ENCODE data around the gene ATP1A1.

ATP1A1 gene

DNA sequence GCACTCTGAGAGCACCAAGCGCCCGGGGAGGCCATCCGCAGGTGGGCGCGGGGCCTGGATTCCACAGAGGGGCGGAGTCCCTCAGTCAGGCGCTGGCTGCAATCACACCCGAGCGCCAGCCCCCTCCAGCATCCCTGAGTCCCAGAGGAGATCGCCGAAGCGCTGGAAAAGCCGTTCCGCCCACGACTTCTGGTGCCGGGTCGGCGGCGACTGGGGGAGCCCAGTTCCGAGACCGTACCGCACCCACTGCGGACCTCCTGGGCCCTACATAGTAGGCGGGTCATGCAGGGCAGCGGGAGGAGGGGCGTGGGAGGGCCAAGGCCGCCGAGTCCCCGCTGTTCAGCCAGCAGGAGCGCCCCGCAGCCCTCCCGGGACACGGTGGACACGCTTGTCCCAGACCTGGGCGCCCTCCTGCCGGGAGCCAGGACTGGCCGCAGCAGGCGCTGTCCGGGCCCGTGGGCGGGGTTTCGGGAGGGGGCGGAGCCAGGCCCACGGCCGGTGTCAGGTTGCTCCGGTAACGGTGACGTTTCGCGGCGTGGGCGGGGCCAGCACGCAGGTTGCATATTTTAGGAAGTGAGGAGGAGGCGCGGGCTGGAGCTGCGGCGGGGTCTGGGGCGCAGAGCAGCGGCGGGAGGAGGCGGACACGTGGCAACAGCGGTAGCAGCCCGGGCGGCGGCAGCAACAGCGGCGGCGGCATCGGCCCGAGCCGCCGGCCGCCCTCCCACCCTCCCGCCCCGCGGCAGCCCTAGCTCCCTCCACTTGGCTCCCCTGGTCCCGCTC is at the start of gene ATP1A1:
TSS of gene ATP1A1 (plus strand) at position 594 of the 780 bp plus-strand sequence. CDS start 268 bp downstream, outside the sequence.
- peak; percentile 99 for DNase-seq

DNA sequence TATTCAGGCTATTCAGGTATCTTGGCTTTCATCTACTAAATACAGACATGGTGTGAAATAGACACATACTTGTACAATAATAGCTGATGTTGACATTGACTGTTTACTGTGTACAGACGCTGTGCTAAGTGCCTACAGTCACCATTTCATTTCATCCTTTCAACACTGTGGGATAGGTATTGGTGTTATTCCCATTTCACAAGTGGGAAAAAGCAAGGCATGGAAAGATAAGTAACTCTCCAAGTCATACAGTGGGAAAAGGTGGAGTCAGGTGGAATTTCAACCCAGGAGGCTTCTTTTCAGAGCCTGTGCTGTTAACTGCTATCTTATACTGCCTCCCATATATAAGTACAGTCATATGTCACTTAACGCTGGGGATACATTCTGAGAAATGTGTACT is 49.6 kb upstream of the ATP1A1 start:
- no peak for DNase-seq

DNA sequence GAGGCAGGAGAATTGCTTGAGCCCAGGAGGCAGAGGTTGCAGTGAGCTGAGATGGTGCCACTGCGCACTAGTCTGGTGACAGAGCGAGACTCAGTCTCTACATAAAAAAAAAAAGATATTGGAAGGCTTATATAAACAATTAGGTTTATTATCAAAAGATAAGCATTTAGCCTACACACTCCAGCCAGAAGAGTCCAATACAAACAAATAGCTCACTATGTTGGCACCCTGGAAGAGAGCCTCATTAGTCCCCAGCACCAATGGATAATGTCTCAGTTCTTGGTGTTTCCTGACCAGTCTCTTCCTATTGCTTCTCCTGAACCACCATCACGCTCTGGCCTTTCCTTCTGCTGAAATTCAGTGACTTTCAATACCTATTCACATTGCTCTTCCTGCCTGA is 48.6 kb upstream of the ATP1A1 start:
- no peak for DNase-seq

DNA sequence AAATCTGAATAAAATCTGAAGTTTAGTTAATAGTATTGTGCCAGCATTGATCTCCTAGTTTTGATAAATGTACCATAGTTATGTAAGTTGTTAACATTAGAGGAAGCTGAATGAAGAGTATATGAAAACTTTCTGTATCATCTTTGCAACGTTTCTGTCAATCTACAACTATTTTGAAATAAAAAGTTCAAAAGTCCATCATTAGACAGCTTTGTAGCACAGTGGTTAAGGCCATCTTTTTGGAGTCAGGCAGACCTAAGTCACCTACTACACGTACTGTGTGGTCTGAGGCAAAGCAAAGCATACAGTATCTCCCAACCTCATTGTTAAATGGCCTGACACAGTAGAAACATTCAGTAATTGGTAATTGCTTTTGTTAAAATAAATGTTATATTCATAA is 47.9 kb upstream of the ATP1A1 start:
- DNase-seq: no peak

DNA sequence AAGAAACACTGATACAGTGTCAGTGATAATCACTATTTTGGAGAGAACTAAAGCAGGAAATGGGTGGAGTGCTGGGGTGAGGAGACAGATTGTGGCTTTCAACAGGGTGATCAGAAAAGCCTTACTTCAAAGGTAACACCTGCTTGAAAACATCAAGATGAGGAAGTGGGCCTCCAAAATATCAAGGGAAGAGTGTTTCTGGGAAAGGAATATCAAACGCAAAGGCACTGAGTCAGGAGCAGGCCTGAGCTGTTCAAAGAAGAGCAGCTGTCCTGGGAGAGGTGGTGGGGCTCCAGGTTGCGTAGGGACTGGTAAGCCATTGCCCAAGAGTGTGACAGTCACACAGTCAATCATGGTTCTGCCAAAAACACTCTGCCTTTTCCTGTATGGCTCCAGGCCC is 47.1 kb upstream of the ATP1A1 start:
- peak; percentile 70 for DNase-seq

DNA sequence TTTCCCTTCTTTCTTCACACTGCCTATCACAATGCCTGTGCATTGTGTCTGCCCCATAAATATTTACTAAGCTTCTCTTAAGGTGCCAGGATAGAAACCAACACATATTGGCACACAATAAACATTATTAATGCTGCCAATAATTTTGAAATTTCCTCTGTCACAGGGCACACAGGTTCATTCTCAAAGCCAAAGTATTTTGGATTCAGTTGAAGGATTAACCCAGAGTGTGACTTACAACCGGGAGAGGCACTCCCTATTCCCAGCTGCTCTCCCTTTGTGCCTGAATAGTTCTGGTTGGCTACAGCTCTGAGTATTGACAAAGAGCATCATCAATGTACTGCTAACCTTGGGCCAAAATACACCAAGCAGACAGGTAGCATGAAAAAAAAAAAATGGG is 46.6 kb upstream of the ATP1A1 start:
- no peak for DNase-seq

DNA sequence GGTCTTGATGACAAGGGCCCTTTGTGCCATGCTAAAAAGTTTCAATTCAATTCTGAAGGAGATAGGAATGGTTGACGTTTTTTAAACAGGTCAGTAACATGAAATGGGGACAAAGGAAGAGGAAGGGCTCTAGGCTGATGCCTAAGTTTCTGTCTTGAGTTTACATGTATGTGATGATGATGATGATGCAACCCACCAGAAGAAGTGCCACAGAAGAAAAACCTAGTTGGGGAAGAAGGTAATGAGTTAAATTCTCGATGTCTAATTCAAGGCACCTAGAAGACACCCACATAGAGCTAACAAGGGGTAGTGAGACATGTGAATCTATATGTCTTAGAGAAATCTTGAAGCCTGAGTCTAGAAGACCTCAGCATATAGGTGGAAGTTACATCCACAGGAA is 44.4 kb upstream of the ATP1A1 start:
- no peak for DNase-seq

DNA sequence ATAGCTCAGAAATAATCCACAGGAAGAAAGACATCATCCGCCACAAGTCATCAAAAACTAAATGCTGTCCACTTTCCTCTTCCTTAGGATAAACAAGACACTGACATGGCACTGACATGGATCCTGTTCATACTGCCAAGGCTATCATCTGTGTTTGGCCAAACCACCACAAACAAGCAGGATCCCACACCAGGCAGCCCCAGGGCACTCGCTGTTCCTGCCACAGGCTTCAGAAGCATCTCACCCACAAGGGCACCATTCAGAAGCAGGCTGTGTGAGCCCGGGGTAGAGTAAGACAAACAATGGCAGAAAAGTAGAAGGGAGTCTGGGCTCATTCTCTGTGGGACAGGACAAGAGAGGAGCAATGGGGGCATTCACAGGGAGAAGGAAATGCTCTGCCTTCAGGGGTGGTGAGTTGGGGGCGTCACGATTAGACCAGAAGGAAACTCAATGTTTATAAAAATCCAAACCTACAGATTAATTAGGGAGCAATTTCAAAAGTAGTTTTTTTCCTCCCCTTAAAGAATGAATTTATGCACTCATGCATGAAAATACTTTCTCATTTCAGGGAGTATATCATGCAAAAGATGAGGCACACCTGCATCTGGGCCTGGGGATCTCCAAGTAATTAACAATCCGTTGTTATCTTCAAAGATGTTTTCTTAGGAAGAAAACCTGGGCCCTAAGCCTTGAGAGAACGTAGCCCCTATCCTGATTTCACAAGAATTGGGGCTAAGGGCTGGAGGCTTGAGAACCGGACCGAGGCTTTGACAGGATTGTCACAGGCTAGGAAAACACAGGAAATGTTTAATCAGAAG is 43.3 kb upstream of the ATP1A1 start:
- DNase-seq: no peak

DNA sequence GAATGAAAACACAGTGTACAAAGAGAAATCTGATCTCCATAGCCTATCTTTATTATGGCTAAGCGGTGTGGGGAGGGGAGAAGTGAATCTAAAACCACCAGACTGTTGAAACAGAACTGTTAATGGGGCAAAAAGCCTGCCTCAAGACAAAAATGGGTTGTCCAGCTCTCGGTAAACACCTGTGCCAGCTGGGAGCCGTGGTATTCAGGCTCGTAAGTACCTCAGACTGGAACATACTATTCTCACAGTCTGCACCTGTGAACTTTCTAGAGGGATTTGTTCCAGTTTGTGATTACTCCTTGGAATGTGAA is 42.7 kb upstream of the ATP1A1 start:
- DNase-seq: no peak

DNA sequence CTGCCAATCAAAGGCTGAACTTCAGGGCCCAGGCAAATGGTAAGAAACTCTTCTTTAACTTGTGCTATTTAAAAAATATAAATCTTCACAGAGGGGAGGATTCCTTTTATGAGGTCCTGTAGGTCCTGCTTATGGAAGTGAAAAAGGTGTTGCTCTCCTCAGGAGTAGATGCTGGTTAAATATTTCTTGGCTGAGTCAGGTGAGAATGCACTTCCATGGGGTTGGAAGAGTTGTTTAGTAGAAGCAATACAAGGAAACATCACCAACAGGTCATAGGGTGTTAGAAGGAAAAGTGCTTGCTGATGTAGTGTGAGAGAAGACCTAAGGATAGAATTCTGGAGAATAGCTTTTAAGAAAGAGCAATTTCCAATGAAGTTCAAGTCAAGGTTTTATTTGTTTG is 42.2 kb upstream of the ATP1A1 start:
- no peak for DNase-seq

DNA sequence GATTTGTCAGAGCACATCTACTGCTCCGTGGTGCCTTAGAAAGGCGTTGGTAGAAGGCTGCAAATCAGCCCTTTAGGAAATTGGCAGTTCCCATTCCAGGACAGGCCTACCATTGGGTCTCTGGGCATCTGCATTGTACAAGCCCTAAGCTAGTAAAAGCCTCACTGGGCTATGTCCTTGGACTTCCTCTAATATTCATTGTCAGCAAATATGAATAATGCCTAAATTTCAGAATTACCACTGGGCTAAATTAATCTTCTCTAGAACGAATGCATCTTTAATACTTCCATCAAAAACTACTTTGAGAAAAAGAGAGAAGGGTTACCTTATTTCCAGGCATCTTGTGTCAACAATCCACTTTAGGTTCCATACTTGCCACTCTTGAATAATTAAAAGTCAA is 41.5 kb upstream of the ATP1A1 start:
- DNase-seq: no peak

DNA sequence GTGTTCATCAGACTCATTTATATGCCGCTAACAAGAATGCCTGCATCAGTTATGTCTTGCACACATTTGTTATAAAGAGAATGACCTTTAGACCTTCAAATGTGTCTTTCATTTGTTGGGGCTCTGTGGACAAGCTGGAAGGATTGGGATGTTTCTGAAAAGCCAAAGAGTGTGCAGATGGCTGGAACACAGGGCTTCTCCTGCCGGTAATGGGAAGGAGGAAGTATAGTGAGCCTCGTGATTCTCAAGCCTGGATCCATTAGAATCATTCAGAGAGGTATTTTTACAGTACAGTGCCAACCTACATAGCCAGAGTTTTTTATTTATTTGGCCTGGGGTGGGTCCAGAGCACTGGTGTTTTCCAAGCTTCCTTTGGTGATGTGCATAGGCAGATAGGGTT is 40.6 kb upstream of the ATP1A1 start:
- DNase-seq: no peak

DNA sequence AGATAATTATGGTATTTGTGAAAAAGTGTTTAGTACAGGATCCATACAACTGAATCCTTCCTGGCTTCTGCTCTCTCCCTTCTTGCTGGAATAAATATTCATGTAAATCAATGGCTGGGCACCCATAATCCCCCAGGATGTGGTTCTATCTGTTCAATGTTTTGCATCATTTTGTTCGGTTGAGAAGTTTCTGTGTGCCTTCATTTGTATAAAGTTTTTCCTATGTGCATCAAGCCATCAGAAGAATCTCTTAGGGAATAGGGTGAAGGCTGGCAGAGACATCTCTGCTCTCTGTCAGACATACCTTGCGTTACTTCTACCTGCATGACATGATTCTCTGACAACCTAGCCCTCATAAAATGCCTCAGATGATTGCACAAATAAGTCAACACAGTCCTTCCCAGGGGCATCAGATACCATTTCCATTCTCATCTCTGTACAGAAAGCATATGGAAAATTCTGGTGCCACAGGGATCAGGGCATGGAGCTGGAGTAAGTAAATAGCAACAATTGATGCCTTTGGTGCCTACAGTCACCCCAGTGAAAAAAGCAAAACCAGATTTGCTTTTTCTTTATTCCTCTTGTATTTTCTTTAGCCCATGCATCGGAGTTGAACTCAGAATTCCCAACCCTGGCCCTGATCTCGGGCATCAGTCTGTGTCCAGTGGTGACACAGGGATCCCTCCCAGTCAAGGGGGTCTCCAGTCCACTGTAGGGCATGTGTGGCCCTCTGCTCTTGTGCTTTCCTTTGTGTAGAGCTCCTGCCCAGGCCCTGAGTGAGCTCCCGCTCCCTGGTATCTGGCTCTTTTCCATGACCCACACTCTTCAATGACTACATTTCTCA is 39.7 kb upstream of the ATP1A1 start:
- DNase-seq: no peak

DNA sequence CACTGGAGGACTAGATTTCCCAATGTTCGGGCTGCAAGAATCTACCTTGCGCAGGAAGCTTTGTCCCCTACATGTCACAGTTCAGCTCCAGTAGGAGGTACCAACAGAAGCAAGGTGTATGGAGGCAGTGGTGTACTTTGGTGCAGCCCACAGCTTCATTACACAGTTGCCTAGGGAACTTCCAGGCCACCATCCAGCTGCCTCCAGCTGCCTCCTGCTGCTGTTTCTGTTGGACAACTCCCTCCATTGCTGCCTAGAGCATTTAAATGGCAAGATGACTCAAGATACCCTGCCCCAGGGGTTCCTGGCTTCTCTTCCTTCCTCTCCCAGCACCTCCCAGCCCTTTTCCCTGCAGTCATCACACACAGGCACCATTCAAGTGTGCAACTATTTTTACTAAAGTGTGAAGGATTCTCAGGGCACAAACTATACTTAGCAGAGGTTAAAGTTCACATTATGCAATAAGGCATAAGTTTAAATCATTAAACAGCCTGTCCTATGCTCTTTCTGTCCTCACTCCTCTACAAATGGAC is 39.0 kb upstream of the ATP1A1 start:
- DNase-seq: no peak

DNA sequence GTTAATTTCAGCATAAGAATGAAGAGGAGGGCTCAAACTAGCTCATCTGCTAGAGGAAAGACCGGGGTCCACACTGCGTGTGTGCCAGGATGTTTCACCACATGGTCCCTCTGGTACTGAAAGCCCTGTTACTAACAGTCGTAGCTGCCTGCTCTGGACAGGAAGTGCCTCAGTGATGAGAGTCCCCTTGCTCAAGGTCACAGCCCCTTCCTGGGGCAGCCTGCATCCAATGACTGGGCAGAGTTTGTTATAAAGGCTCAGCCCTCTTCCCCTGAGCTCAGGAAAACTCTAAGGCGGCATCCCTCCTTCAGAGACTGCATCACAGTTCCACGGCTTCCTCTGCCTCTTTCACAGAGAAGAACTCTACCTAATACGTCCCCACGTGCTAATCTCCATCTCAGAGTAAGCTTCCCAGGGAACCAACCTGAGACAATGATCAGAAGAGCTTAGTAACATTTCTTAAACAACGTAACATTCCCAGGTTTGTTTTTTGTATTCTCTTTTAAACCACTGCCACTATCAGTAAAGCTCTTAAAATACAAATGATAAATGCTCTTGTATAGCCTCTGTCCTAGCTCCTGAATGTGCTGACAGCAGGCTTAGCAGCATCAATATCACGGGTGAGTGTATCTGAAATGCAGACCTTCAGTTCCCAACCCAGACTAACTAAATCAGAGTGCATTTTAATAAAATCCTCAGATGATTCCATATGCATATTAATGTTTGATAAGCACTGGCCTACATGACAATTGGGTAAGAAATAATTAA is 38.0 kb upstream of the ATP1A1 start:
- DNase-seq: no peak

DNA sequence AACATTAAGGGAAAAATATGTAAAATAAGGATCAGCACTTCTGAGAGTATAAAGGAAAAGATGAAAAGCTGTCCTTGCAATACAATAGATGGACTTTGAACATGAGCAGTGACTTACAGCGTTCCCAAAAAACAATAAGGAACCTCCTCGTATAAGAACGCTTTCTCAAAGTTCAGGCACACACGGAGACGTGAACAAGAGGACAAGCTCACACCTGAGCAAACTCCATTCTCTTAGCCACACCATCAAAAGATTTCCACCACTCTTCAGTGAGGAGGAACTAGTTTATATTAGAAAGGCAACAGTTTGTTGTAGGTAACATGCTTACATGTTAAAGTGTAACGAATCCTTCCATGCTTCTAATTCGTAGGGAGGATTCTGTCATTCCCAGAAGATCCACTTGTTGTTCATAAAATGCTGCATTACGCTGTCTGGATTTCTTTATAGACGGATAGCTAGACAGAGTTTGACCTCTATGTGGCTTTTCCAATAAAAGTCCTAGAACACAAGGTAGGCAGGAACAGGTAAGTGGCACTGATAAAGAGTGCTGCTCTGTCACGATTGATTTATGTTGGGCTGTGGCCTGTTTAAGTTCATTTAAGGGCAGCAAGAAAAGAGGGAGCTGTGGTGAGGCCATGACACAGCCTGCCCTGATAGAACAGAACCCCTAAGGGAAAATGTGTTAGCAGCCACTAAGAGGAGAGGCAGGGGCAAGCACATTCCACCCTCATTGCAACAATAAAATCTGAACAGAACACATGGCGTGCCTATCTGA is 37.0 kb upstream of the ATP1A1 start:
- DNase-seq: no peak

DNA sequence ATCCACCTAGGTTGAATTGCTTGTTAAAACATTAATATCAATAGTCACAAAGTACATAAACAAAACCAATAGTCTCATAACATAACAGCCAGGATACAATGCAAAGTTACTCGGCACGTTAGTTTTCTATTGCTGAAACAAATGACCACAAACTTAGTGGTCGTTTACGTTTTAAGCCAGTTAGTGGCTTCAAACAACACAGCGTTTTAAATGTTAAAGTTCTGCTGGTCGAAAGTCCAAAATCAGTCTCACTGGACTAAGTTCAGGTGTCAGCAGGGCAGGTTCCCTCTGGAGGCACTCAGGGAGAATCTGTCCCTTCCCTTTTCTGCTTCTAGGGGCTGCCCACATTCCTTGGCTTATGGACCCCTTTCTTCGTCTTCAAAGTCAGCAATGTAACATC is 35.6 kb upstream of the ATP1A1 start:
- no peak for DNase-seq

DNA sequence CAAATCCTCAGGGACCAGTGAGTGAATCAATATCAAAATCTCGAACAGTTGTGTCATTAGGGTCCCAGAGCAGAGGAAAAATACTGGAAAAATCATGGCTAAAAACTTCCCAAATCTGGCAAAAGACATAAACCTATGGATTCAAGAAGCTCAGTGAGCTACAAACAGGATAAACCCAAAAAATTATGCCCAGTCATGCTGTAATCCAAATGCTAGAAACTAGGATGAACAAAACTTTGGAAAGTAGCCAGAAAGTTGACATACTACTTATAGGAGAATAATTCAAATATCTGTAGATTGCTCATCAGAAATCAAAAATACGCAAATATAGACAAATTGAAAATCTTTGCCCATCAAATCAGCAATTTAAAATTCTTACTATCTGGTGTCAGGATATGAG is 34.6 kb upstream of the ATP1A1 start:
- no peak for DNase-seq

DNA sequence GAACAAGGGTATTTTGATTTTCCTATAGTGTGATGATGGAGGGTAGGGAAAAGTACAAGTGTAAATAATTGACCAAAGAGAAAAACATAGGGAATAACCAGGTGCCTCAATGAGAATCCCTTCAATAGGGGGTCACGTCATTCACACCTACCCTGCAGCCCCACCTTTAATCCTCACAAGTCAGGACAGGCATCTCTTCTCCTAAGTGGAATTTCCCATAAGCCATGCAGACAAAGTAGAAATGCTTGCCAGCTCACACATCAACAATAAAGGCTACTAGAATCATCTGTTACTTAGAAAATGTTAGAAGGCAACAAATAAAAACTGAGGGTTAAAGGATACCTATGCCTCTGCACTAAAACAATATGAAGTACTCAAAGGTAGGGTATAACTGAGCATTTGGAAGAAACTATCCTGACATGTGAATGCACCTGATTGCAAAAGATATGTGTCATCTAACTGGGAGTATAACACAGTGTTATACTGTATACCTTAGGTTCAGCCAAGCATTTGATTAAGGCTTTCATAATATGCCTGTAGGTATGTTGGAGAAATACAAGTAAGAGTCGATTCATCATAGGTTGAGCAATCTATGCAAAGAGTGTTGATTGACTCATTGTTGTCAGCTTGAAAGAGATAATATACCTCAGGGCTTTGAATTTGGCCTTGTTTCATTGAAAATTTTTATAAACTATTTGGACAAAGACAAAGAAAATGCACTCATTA is 32.4 kb upstream of the ATP1A1 start:
- no peak for DNase-seq

DNA sequence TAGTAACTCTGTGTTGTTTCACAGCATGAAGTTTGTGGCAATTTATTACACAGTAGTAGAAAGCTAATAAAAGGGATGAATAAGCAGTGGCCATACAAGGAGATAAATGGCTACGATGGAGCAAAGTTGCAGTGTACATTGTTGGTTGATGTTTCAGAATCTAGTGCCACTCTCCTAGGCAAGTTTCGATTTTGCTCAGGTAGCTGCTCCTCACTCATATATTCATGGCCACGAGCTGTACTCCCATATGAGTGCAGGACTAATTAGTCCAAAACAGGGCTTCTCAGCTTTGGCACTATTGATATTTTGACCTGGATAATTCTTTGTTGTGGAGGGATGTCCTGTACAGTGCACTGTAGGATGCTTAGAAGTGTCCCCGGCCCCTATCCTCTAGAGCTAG is 30.0 kb upstream of the ATP1A1 start:
- DNase-seq: no peak

DNA sequence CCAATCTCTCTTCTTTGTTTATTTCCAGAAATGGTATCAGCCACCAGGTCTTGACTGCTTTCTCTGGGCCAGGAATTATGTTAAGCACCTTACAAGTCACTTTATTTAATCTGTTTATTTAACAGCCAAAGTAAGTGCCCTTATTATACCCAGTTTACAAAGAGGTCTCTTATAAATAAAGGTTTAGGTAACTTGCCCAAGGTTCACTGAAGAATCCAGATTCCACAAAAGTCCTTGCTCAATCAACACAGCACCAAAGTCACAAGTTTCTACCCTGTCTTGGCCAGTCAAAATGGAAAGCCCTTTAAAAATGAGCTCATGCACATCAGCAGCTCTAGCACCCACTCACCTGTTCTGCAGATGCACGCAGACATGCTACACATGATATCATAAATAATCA is 28.0 kb upstream of the ATP1A1 start:
- no peak for DNase-seq
